Activated naive CD4-positive, alpha-beta T cell treated with anti-CD3 and anti-CD28 coated beads, Interleukin-2, amount 50 U/mL, for 72 hours (primary cell): ENCODE results near the gene SLC6A3. TPM values are rescaled to one million over a fixed set of nuclear protein-coding genes. Genes with fewer than 3 reads are reported as not detected.

ENCODE experiments used
- ATAC-seq, 2 donors: fragments of 150-1000 bp; cut with Tn5 transposase; 2 replicates each; pipeline ENCODE4 v1.10.0; 2021; ENCODE audit warnings: mild to moderate bottlenecking in 2 of 2, moderate library complexity in 2 of 2
- DNase-seq, 2 donors: peaks; one replicate each; pipeline ENCODE4 v3.0.0; 2021 to 2022; ENCODE audit warnings: low spot score in 2 of 2
- H3K27ac Mint-ChIP-seq, 2 donors: one replicate each; pipeline ENCODE4 v1.8.0; 2022; ENCODE audit warnings: mild to moderate bottlenecking in 2 of 2, mixed read lengths in 2 of 2
- H3K36me3 Mint-ChIP-seq, 2 donors: one replicate each; pipeline ENCODE4 v1.8.0; 2022; ENCODE audit warnings: mixed read lengths in 2 of 2
- H3K9me3 Mint-ChIP-seq, 2 donors: one replicate each; pipeline ENCODE4 v1.8.0; 2022; ENCODE audit warnings: mixed read lengths in 2 of 2
- total RNA-seq, 2 donors: library from RNA; stranded (reverse); gene quantifications; one replicate each; pipeline ENCODE4 v1.2.3, GENCODE V29; 2022

SLC6A3 gene
- total RNA-seq: not detected

DNA sequence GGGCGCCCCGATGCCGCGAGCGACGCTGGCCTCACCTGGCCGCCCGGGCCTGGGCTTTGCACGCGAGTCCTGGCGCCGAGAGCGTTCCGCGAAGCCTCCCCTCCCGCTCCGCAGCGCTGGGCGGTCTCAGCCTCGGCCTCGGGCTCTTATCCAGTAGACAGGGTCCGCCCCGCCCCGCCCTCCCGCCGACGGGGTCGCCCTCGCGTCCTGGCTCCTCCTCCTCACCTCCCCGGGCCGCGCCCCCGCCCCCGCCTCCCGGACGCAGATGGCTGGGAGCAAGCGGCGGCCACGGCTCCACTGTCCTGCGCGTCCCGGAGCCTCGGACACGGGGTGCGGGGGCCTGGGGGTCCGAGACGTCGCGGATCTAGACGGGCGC is at the start of gene SLC6A3:
TSS of gene SLC6A3 (minus strand) at position 128 of the 376 bp plus-strand sequence. CDS start 2,243 bp downstream, outside the sequence.
- ATAC-seq: peak in 1 of 2 donors; percentile 55

DNA sequence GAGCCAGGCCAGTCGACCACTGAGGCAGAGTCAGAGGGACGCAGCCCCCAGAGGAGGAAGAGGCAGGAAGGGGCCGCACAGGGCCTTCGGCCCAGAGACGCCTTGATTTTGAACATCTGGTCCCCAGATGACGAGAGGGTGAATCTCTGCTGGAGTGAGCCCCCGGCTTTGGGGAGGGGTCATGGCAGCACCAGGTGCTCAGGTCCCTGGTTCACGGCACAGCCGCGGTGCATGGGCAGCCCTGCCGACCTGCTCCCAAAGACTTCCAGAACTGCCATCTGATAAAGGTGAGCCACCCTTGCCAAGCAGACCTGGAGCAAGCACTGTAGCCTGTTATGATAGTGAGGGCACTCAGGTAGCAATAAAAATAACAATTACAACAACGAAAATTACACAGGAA is 48.7 kb upstream of the SLC6A3 start:
- peaks cover 6 to 16% of the 10 kb centered on the region in 2 donors for H3K36me3 Mint-ChIP-seq
- no peak for DNase-seq

More for the DNA sequence above, at the start of gene SLC6A3:
- no peak for DNase-seq
- H3K27ac Mint-ChIP-seq: no peak within 1 kb of the TSS
- H3K9me3 Mint-ChIP-seq: peaks cover under 1 to 7% of the 10 kb centered on the region in 2 donors
- peaks cover 0 to 5% of the 10 kb centered on the region in 2 donors for H3K36me3 Mint-ChIP-seq

DNA sequence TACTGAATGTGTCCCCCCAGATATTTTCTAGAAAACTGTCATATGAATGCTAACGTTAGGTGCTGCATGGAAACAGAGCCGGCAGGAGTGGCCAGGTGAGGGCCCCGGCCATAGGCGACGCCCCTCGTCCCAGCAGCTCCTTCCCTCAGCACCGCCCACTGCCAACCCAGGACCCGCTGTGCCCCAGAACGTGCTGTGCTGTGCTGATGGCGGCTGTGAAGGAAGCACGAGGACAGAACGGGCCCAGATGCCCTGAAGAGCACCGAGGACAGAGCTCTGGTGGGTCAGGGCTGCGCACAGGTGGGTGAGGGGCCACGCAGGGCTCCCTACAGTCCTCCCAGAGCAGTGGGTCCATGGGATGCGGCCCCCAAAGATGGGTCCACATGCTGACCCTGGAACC is 48.2 kb upstream of the SLC6A3 start:
- peaks cover 6 to 12% of the 10 kb centered on the region in 2 donors for H3K36me3 Mint-ChIP-seq
- DNase-seq (no peak), ATAC-seq (no peak)
- H3K27ac Mint-ChIP-seq: peak overlapping the region; percentile 69 to 79
- no peaks in the 10 kb centered on the region for H3K9me3 Mint-ChIP-seq

More for the DNA sequence above, 48.7 kb upstream of the SLC6A3 start:
- no peaks in the 10 kb centered on the region for H3K9me3 Mint-ChIP-seq
- ATAC-seq: no peak
- peak overlapping the region; percentile 69 to 79 for H3K27ac Mint-ChIP-seq

DNA sequence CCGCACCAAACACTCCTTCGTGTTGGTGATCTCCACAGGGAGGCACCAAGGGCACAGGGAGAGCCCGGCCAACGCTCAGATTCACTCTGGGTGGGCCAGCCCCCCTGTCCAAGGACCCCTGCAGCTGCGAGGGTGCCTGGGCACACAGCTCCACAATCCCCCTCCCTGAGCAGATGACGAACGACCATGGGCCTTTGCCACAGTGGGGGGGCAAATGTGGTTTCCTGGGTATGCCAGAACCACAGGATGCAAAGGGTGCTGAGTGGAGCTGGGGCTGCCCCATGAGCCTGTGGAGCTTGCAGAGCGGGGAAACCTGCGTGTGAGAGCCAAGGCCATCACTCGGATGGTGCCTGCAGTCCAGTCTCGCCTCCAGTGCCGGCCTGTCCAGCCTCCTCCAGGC is 47.5 kb upstream of the SLC6A3 start:
- no peak overlapping the region for H3K27ac Mint-ChIP-seq
- H3K36me3 Mint-ChIP-seq: peaks cover 6 to 9% of the 10 kb centered on the region in 2 donors
- no peak for ATAC-seq
- H3K9me3 Mint-ChIP-seq: no peaks in the 10 kb centered on the region
- DNase-seq: no peak

DNA sequence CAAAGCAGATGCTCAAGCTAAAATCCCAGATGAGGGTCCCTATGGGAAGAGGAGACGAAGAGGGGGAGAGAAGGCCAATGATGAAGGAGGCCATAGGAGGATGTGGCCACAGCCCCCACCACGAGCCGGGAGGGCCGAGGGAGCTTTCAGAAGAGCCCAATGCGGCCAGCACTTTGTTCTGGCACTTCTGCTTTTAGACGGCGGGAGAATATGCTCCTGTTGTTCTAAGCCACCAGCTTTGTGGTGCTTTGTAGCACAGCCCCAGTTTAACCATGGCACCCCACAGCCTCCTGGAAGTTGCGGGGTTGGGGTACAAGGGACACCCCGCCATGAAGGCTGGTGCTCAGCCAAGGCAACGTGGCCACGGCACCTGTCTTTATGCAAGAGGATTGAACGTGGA is 45.1 kb upstream of the SLC6A3 start:
- DNase-seq: no peak
- ATAC-seq: no peak
- Mint-ChIP-seq H3K36me3 (peaks cover 6 to 9% of the 10 kb centered on the region in 2 donors), H3K27ac (peak overlapping the region in 1 of 2 donors; percentile 83), H3K9me3 (no peaks in the 10 kb centered on the region)

DNA sequence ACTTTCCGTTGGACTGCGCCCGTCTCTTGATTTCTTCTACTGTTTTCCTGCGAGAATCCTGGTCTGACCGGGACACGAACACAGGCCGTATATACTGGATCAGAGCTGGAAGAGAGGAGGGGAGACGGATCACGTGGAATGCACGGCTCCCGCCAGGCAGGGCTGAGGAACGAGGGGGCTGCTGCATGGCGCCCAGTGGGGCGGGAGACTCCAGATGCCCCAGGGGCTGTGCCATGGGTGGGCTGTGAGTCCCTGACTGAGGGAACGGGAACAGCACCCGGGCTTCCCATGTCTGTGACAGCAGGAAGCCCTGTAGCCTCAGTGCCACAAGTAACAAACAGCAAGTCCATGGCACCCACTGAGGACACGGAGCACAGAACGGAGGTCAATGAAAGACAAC is 44.5 kb upstream of the SLC6A3 start:
- Mint-ChIP-seq H3K9me3 (no peaks in the 10 kb centered on the region), H3K36me3 (peaks cover 6 to 9% of the 10 kb centered on the region in 2 donors), H3K27ac (peak overlapping the region; percentile 83 to 94)
- DNase-seq (no peak), ATAC-seq (no peak)

DNA sequence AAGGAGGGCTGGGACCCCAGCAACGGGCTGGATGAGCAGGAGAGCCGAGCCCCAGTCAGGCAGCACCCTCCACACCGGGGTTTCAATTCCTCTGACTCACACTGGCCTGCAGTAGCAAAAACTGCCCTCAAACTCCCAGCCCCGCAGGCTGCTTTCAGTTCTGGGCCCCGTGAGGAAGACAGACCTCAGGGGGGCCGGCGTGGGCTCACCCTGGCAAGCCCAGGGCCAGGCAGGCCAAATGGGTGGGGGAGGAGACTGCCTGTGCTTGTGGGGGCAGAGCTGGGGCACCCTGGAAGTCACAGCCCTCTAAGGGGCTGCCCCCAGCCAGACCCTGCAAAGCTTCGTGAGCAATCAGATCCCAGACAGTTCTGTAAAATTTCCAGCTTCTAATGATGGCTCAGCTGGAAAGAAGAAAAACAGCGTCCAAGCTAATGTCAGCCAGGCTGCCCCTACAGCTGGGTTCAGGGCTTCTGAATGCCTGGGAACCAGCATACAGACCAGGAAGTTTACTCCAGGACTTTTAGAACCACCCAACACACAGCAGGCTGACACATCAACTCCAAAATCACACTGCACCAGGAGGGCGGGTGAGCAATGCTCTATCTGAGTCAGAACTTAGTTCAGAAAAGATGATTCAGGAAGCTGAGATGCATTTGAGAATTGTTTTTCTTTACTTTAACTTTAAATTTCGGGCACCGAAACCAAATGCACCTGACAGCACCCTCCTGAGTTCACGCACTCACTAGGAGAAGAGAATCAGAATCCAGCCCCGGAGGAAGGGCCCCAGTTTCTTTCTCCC is 43.8 kb upstream of the SLC6A3 start:
- no peaks in the 10 kb centered on the region for H3K9me3 Mint-ChIP-seq
- peak overlapping the region; percentile 83 to 94 for H3K27ac Mint-ChIP-seq
- ATAC-seq (peak; percentile 88 to 93), DNase-seq (peak in 1 of 2 donors; percentile 51)
- peaks cover 6 to 9% of the 10 kb centered on the region in 2 donors for H3K36me3 Mint-ChIP-seq

DNA sequence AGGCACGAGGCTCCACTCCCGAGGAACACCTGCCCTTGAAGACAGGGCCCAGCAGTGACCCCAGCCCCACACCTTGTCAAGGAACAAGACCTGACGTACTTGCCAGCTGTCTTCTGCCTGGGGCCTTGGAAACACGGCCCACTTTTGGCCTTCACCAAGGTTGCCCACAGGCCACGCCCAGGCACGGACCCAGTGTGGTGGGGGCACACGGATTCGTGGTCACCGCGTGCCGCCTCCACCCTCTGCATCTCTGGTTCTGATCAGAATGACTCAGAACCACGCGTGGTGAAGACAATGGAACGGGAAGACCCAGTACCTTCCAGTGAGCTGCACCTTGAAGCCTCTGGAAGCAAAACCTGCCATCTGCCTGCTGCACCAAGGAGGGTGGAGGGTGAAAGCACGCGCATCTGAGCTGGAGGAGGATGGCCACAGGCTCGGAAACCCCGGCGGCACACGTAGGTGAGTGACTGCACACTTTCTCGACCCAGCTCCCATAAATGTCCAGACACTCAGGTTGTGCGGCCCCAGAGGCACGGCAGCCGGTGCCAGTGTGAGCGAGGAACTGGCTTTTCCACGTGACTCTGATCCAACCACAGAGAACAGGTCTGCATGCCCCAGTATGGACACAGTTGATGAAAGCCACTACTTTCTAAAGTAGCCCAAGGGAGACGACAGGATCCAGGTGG is 42.0 kb upstream of the SLC6A3 start:
- H3K36me3 Mint-ChIP-seq: peaks cover 0 to 6% of the 10 kb centered on the region in 2 donors
- ATAC-seq: no peak
- DNase-seq: no peak
- H3K9me3 Mint-ChIP-seq: no peaks in the 10 kb centered on the region
- no peak overlapping the region for H3K27ac Mint-ChIP-seq

DNA sequence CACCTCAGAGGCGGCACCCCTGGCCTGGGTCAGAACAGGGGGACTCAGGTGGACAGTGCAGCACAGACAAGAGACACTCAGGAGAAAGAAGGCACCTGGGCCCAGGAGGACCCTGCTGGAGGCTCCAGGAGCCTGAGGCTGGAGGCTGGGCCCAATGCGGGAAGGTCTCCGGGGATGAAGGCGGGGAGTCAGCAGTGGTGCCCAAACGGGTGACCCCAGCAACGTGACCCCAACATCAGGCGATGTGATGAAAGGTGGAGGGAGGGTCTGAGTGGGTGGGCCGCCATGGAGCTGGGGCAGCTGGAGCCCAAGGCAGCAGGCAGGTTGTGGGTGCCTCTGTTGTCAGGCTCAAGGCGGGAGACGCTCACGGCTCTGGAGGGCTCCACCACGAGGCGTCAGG is 41.0 kb upstream of the SLC6A3 start:
- ATAC-seq (no peak), DNase-seq (no peak)
- H3K27ac Mint-ChIP-seq: peak overlapping the region in 1 of 2 donors; percentile 12
- peaks cover 0 to 6% of the 10 kb centered on the region in 2 donors for H3K36me3 Mint-ChIP-seq
- H3K9me3 Mint-ChIP-seq: no peaks in the 10 kb centered on the region

DNA sequence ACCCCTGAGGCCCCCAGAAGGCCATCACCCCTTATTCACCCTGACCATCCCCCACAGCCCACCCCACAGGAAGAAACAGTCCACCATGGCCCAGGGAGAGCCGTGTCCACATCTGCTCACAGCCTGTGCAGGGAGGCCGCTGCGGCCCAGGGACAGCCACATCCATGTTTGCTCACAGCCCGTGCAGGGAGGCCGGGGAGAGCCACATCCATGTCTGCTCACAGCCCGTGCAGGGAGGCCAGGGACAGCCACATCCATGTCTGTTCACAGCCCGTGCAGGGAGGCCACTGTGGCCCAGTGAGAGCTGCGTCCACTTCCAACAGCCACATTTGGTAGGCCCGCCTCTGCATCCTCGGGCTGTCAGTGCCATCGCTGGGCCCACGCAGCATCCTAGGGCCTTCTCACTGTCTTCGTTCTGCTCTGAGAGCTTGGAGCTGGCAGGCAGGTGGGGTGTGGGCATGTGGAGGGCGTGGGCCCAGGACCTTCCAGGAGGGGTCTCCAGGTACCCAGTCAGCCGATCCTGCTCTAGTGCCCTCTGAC is 40.4 kb upstream of the SLC6A3 start:
- Mint-ChIP-seq H3K9me3 (no peaks in the 10 kb centered on the region), H3K36me3 (no peaks in the 10 kb centered on the region), H3K27ac (peak overlapping the region in 1 of 2 donors; percentile 60)
- ATAC-seq (no peak), DNase-seq (no peak)

DNA sequence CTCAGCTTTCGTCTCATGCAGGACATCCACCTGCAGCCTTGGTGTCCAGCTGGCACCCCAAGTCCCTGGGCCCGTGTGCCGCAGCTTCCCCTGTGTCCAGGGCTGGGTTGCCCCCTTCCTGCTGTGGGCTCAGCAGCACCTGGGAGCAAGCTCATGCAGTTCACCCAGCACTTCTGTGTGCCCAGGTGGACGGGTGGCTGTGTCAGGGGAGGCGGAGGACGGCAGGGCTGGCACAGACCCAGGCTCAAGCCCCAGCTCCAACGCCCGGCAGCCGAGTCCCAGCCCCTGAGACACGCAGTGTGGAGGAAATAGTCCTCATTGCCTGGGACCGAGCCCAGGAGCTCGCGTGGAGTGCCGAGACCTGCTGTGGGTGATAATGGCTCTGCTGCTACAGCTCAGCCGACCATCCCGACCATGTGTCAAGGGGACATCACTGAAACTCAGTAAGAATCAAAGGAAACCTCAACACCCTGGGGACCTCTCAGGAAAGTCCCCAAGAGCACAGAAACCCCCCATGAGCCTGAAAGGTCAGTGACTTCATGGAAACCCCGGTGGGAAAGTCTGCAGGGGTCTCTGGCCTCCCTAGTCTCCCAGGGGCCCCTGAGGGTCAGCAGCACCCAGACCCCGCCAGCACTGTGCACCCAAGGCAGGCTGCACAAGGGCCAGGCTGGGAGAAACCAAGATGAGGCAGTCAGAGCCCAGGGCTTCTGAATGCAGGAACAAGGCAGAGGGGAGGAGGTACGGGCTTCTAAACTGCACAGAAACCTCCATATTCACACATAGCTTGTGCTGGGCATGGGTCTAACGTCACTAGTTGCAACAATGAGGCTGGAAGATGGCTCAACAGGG is 39.7 kb upstream of the SLC6A3 start:
- ATAC-seq: no peak
- no peaks in the 10 kb centered on the region for H3K36me3 Mint-ChIP-seq
- peak overlapping the region in 1 of 2 donors; percentile 75 for H3K27ac Mint-ChIP-seq
- DNase-seq: no peak
- no peaks in the 10 kb centered on the region for H3K9me3 Mint-ChIP-seq

DNA sequence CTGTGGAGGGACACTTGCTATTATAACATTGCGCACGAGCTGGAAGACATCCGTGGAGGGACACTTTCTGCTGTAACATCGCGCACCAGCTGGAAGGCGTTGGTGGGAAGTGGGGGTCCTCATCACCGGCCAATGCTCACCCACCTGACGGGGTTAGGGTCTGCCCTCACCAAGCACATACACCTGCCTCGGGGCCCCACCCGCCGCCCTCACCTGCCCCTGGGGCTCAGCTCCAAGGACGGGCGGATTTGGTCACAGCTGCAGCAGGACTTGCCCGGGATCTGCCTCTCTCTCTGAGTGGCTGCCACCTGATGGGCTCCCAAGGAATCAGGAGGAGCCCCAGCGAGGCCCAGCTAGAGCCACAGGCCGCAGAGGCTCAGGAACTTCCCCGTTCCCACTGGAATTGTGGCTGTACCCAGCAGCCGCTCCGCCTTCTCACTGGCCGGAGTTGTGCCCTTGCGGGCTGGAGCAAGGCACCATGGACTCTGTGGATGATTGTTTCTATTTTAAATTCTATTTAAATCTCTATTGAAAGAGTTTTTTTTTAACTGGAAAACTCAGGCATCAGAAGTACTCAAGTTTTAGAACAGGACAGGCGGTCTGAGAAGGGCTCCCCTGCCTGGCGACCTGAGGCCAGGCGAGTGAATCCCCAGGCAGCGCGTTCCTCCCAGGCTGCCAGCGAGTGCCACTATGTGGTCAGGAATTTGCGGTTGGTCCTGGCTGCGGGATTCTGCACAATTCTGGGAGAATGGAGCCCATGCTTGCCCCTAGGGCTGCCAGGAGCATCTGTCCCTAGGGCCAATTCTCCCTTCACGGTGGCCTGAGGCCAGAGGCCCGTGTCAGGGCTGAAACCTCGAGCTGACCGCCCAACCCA is 38.9 kb upstream of the SLC6A3 start:
- peak overlapping the region in 1 of 2 donors; percentile 75 for H3K27ac Mint-ChIP-seq
- DNase-seq (no peak), ATAC-seq (no peak)
- H3K36me3 Mint-ChIP-seq: no peaks in the 10 kb centered on the region
- no peaks in the 10 kb centered on the region for H3K9me3 Mint-ChIP-seq

DNA sequence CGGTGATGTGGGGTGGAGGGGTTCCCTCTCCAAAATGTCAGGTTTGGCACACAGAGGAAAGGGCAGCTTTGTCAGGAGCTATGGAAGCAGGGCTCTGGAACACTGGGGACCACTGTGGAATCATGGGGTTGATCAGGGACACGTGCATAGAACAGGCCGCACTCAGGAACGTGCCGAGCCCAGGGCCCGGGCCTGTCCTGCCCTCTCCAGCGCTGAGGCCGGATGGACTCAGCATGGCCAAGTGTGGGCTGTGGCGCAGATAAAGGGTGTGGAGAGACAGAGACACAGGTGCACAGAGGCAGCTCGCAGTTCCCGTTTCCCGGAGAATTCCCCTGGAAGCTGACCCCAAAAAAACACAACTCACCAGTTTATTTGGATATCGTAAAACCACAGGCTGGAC is 37.8 kb upstream of the SLC6A3 start:
- no peak for DNase-seq
- H3K36me3 Mint-ChIP-seq: no peaks in the 10 kb centered on the region
- H3K9me3 Mint-ChIP-seq: no peaks in the 10 kb centered on the region
- H3K27ac Mint-ChIP-seq: peak overlapping the region in 1 of 2 donors; percentile 24
- no peak for ATAC-seq

DNA sequence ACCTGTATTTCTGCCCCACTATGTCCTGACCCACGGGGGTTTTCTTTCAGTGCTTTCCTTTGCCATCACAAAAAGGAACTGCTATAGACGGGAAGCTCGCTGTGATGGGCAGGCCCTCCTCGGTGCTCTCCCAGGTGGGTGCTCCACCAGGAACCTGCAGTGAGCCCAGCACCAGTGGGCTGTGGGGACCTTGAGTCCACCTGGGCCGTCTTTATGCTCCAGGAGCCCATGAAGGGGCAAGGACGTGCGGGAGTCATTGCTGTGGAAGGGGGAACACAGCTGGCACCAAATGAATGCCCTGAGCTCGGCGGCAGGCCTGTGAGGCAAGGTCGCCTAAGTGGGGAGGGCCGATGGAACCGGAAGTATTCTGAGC is 36.7 kb upstream of the SLC6A3 start:
- DNase-seq (no peak), ATAC-seq (no peak)
- no peaks in the 10 kb centered on the region for H3K36me3 Mint-ChIP-seq
- peak overlapping the region in 1 of 2 donors; percentile 74 for H3K27ac Mint-ChIP-seq
- no peaks in the 10 kb centered on the region for H3K9me3 Mint-ChIP-seq

DNA sequence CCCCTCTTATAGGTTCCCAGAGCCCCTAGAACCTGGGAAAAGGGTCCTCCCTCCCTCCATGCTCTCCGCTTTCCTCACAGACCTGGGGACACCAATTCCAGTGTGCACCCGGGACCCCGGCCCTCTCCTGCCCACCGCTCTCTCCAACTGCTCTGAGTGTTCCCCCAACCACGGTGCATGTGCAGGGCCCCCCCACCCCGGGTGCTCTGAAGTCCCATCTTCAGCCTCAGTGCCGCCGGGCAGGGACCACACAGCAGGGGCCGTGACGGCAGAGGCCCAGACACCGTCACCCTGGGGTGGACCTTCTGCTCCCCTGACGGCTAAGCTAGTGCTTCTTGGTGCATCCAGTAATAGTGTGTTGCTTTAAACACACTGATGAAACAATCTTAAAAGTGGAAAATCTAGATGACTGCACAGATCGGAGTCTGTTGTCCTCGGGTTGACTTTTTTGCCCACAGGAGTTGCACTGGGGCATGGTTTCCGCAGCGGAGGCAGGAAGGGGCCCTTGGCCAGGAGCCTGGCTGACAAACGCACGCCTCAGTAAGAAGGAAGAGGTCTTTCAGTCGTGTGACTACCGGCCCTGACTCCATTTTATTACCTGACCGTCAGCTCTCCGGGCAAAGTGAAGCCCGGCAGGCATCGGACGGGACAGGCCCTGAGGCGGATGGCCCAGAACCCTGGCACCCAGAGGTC is 36.2 kb upstream of the SLC6A3 start:
- ATAC-seq (no peak), DNase-seq (no peak)

More for the DNA sequence above, 36.2 kb upstream of the SLC6A3 start:
- Mint-ChIP-seq H3K27ac (no peak overlapping the region), H3K9me3 (no peaks in the 10 kb centered on the region), H3K36me3 (no peaks in the 10 kb centered on the region)
